ENCODE measurements around the gene ACVRL1.

DNA sequence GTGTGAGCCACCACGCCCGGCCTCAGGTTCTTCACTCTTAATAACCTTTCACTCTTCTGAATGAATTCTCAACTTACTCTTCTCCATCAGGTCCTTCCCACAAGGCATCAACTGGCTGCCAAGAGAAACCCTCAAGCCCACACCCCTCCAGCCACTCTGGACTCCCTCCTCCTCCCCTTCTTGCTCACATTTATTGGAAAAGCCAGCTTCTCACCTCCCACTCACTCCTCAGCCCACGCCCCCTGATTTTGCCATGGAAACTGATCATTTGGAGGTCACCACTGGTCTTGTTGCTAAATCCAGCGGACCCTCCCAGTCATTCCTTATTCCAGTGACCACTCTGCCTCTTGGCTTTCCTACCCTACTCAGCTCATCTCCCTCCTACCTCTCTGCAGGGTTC lies 26.8 kb downstream of the ACVRL1 start:
- TF ChIP-seq EP300 (IDR thresholded peaks at IDR 0.05) (no peak), POLR2AphosphoS5 (IDR thresholded peaks at IDR 0.05) (no peak)
- TF ChIP-seq, protein P1, sequence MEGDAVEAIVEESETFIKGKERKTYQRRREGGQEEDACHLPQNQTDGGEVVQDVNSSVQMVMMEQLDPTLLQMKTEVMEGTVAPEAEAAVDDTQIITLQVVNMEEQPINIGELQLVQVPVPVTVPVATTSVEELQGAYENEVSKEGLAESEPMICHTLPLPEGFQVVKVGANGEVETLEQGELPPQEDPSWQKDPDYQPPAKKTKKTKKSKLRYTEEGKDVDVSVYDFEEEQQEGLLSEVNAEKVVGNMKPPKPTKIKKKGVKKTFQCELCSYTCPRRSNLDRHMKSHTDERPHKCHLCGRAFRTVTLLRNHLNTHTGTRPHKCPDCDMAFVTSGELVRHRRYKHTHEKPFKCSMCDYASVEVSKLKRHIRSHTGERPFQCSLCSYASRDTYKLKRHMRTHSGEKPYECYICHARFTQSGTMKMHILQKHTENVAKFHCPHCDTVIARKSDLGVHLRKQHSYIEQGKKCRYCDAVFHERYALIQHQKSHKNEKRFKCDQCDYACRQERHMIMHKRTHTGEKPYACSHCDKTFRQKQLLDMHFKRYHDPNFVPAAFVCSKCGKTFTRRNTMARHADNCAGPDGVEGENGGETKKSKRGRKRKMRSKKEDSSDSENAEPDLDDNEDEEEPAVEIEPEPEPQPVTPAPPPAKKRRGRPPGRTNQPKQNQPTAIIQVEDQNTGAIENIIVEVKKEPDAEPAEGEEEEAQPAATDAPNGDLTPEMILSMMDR (IDR thresholded peaks at IDR 0.05) = no peak
